ENCODE measurements around the gene TBL1XR1. TPM values are rescaled to one million over a fixed set of nuclear protein-coding genes. Genes with fewer than 3 reads are reported as not detected.

Gene TBL1XR1
- total RNA-seq, 1 donor from 2014 or later = 372 TPM

DNA sequence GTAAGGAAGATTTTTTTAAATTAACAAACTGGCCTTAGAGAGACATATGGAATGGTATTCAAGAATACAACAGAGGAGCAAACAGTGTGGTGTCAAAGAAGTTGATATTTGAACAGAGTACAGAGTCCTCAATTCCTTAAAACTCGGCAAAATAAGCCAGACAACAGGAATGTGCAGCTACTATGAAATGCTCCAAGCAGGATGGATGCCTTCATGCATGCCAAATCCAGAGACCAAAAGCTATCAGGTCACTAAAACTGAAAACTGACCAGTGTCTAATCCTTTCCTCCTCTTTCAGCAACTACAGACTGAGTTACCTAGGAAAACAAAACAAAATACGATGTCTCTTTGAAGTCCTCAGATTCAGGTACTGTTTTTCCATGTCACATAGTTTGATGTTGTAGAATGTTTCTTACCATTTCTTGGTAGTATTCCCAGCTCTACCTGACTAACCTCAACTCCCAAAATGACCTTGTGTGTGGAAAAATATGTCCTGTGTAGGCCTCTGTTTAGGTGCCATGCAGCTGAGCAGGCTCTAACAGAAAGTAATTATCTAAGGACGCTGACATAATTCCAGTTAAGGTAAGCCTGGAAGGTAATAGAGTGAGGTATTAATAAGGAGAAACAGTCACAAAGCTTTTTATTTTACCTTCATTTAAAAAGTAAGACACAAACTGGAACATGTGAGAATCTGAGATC, 46.9 kb downstream of the TBL1XR1 start:
- DNase-seq (no peak), ATAC-seq (ENCODE audit: low read depth) (no peak)
- H3K27me3 Mint-ChIP-seq = no peaks in the 10 kb centered on the region
- TF ChIP-seq CTCF (IDR thresholded peaks at IDR 0.05) = no peak
- H3K27ac Mint-ChIP-seq = peak overlapping the region; percentile 50
- H3K4me3 Mint-ChIP-seq = peak overlapping the region; percentile 19
- ChIA-PET POLR2A (no interaction called here), CTCF (no interaction called here)
- H3K9me3 Mint-ChIP-seq = no peaks in the 10 kb centered on the region
- peaks cover 84% of the 10 kb centered on the region for H3K4me1 Mint-ChIP-seq
- H3K36me3 Mint-ChIP-seq (ENCODE audit: low read depth) = peaks cover 21% of the 10 kb centered on the region
- intact Hi-C loops (cut with micrococcal nuclease) = loop anchor here (2.0 kb wide), 2 partner anchors 14 to 16 kb away; no protein-coding TSS in a partner anchor

- no peak for TF ChIP-seq CTCF (IDR thresholded peaks at IDR 0.05)
- peaks cover 88% of the 10 kb centered on the region for H3K4me1 Mint-ChIP-seq
- no peaks in the 10 kb centered on the region for H3K27me3 Mint-ChIP-seq
- no peak for ATAC-seq (ENCODE audit: low read depth)
- DNase-seq = no peak
- H3K27ac Mint-ChIP-seq = no peak overlapping the region
- no peak overlapping the region for H3K4me3 Mint-ChIP-seq
- intact Hi-C loops (cut with micrococcal nuclease) = no loop called here
- ChIA-PET CTCF (no interaction called here), POLR2A (interaction anchor here (0.8 kb wide), 1 partner anchor 10 kb away, joined by 4 read pairs; no protein-coding TSS in a partner anchor)
- peaks cover 18% of the 10 kb centered on the region for H3K36me3 Mint-ChIP-seq (ENCODE audit: low read depth)
- H3K9me3 Mint-ChIP-seq = no peaks in the 10 kb centered on the region
These were observed 48.2 kb downstream of the TBL1XR1 start for GRCh38 chr3:177149106-177149505.

DNA sequence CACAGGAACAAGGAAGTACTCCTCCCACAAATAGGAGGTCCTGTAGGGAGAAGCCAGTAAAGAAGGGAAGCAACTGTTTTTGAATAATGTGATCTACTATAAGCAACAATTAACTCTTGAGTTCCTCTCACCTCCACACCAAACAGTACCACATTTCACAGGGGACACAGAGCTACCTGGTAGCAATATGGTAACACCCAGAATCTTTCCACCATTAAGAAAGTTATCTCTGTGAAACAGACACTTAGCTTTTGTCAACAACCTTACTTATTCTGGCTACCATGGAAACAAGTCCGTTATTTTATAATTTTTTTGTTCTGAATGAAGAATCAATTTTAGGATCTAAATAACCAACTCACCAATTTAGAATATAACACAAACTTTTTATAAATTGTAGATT, 49.5 kb downstream of the TBL1XR1 start:
- CTCF ChIA-PET = no interaction called here
- Mint-ChIP-seq H3K27ac (peak overlapping the region; percentile 66), H3K27me3 (no peaks in the 10 kb centered on the region), H3K4me1 (peaks cover 94% of the 10 kb centered on the region), H3K4me3 (peak overlapping the region; percentile 5), H3K36me3 (ENCODE audit: low read depth) (peaks cover 13% of the 10 kb centered on the region), H3K9me3 (no peaks in the 10 kb centered on the region)
- no peak for ATAC-seq (ENCODE audit: low read depth)
- TF ChIP-seq CTCF (IDR thresholded peaks at IDR 0.05) = no peak
- intact Hi-C loops (cut with micrococcal nuclease) = no loop called here
- DNase-seq = no peak
- POLR2A ChIA-PET = no interaction called here

GRCh38 chr3:177146646-177147045, 50.6 kb downstream of the TBL1XR1 start:
- no peak for ATAC-seq (ENCODE audit: low read depth)
- Mint-ChIP-seq H3K9me3 (no peaks in the 10 kb centered on the region), H3K4me3 (peak overlapping the region; percentile 28), H3K4me1 (peaks cover 93% of the 10 kb centered on the region), H3K36me3 (ENCODE audit: low read depth) (peaks cover 11% of the 10 kb centered on the region), H3K27me3 (no peaks in the 10 kb centered on the region), H3K27ac (peak overlapping the region; percentile 83)
- DNase-seq = no peak
- no peak for TF ChIP-seq CTCF (IDR thresholded peaks at IDR 0.05)
- CTCF ChIA-PET = no interaction called here
- POLR2A ChIA-PET = interaction anchor here (0.7 to 2.2 kb wide), 9 partner anchors 10 to 1264 kb away, joined by 3 to 13 read pairs (median 4); no protein-coding TSS in a partner anchor
- intact Hi-C loops (cut with micrococcal nuclease) = no loop called here

- TF ChIP-seq CTCF (IDR thresholded peaks at IDR 0.05) = no peak
- ATAC-seq (ENCODE audit: low read depth) (no peak), DNase-seq (no peak)
- Mint-ChIP-seq H3K27ac (peak overlapping the region; percentile 83), H3K4me3 (peak overlapping the region; percentile 54), H3K9me3 (no peaks in the 10 kb centered on the region), H3K36me3 (ENCODE audit: low read depth) (peaks cover 11% of the 10 kb centered on the region), H3K4me1 (peaks cover 91% of the 10 kb centered on the region), H3K27me3 (no peaks in the 10 kb centered on the region)
- intact Hi-C loops (cut with micrococcal nuclease) = loop anchor here (1.0 to 2.0 kb wide), 3 partner anchors 13 to 214 kb away; no protein-coding TSS in a partner anchor
- ChIA-PET POLR2A (interaction anchor here (0.5 to 2.2 kb wide), 10 partner anchors 11 to 193 kb away, joined by 3 to 13 read pairs (median 4); partner anchors contain the start of gene TBL1XR1), CTCF (no interaction called here)
These were observed 51.3 kb downstream of the TBL1XR1 start for GRCh38 chr3:177145954-177146353.
